GM12865 (cell line): ENCODE data around the gene LIG3.

Source experiments
- DNase-seq: peaks from one replicate; pipeline ENCODE4 v3.0.0; 2010; ENCODE audit warnings: low read depth
- H3K4me3 ChIP-seq: 2 replicates; pipeline ENCODE4 v1.5.1; 2011; ENCODE audit warnings: mild to moderate bottlenecking, low read depth, low read length, control low read depth
- TF ChIP-seq, protein P1 (sequence below): IDR thresholded peaks from 2 replicates; pipeline ENCODE4 v1.5.1; 2011; ENCODE audit warnings: low read length, control low read depth, low read depth, inconsistent platforms; ENCODE audit not compliant: insufficient read depth; ENCODE audit errors: missing control alignments

The LIG3 gene

DNA sequence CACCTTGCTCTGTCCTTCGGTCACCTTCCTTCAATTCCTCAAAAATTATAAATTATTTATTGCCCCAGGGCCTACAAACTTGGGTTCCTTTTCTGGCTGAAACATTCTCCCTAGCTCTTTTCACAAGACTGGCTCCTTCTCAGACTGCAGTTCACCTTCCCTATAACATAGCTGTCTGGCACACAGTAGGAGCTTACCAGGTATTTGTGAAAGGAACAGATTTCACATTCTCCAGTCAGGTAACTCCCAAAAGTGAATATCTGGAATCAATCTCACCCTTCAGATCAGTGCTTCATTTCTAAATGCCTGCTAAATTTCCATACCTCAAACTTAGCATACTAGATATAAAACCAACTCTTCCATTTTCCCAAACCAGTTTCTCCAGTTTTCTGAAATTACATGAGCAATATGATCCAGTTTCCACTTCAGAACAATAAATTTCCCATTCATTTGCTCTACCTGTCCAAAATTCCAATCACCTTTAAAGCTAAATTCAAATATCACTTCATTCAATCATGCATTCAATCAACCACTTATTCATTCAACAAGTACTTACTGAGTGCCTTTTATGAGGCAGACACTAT is 77.1 kb downstream of the LIG3 start:
- DNase-seq, result no peak
- H3K4me3 ChIP-seq, result no peak overlapping the region
- TF ChIP-seq, protein P1, sequence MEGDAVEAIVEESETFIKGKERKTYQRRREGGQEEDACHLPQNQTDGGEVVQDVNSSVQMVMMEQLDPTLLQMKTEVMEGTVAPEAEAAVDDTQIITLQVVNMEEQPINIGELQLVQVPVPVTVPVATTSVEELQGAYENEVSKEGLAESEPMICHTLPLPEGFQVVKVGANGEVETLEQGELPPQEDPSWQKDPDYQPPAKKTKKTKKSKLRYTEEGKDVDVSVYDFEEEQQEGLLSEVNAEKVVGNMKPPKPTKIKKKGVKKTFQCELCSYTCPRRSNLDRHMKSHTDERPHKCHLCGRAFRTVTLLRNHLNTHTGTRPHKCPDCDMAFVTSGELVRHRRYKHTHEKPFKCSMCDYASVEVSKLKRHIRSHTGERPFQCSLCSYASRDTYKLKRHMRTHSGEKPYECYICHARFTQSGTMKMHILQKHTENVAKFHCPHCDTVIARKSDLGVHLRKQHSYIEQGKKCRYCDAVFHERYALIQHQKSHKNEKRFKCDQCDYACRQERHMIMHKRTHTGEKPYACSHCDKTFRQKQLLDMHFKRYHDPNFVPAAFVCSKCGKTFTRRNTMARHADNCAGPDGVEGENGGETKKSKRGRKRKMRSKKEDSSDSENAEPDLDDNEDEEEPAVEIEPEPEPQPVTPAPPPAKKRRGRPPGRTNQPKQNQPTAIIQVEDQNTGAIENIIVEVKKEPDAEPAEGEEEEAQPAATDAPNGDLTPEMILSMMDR, result no peak
